Measurements from ENCODE around the gene CNIH3.

DNA sequence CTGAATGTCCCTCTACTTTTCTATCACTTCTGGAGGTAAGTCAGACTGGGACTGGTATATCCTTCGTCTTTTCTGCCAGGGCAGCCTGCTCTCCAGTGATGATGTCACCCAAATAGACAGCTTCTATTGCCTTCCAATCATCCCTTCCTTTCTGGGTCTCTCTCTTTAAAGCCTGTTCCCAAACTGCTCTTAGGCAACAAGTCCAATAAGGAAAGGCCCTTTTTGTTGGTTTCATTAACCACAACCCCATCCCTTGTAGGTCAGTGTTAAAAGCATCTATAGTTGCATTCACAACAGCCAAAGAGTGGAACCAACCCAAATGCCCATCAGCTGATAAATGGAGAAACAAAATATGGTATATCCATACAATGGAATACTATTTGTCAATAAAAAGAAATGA lies 114.4 kb downstream of the CNIH3 start:
- TF ChIP-seq, protein P1, sequence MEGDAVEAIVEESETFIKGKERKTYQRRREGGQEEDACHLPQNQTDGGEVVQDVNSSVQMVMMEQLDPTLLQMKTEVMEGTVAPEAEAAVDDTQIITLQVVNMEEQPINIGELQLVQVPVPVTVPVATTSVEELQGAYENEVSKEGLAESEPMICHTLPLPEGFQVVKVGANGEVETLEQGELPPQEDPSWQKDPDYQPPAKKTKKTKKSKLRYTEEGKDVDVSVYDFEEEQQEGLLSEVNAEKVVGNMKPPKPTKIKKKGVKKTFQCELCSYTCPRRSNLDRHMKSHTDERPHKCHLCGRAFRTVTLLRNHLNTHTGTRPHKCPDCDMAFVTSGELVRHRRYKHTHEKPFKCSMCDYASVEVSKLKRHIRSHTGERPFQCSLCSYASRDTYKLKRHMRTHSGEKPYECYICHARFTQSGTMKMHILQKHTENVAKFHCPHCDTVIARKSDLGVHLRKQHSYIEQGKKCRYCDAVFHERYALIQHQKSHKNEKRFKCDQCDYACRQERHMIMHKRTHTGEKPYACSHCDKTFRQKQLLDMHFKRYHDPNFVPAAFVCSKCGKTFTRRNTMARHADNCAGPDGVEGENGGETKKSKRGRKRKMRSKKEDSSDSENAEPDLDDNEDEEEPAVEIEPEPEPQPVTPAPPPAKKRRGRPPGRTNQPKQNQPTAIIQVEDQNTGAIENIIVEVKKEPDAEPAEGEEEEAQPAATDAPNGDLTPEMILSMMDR (IDR thresholded peaks at IDR 0.05; ENCODE audit: low read depth, low read length), result no peak
- TF ChIP-seq POLR2A (IDR thresholded peaks at IDR 0.05; ENCODE audit: extremely low read depth, insufficient read length) (no peak), MYC (IDR thresholded peaks at IDR 0.05; ENCODE audit: low read depth, low read length) (no peak)
- TF ChIP-seq, protein P2, sequence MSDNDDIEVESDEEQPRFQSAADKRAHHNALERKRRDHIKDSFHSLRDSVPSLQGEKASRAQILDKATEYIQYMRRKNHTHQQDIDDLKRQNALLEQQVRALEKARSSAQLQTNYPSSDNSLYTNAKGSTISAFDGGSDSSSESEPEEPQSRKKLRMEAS (IDR thresholded peaks at IDR 0.05; ENCODE audit: low read depth, low read length), result no peak
